HepG2 (cell line): ENCODE results near the gene IFITM5. TPM values are rescaled to one million over a fixed set of nuclear protein-coding genes. Genes with fewer than 3 reads are reported as not detected.

Experiments used
- ATAC-seq: fragments of 200-7000 bp; cut with Tn5 transposase; 3 replicates; pipeline ENCODE4 v1.9.1; 2020; ENCODE audit warnings: mild to moderate bottlenecking, moderate library complexity
- BruUV-seq: library from RNA; stranded (reverse); fragments of 400-500 nt; replicated peaks from 2 replicates; lab custom pipeline; 2021; lab: Mats Ljungman, UMichigan
- CTCF ChIA-PET: fragments of 300-600 bp; formaldehyde crosslinking; extraction: SDS; loops from one replicate; lab custom pipeline; 2021; ENCODE audit warnings: low total read pairs, inconsistent platforms, low intra/inter-chr PET ratio; lab: Yijun Ruan, JAX
- POLR2A ChIA-PET: fragments of 350-600 bp; sonication (Branson Sonifier 250); formaldehyde crosslinking; loops from one replicate; lab custom pipeline; 2020; ENCODE audit warnings: antibody characterized with exemption, inconsistent platforms; lab: Yijun Ruan, JAX
- DNase-seq: peaks from one replicate; pipeline ENCODE4 v3.0.0-alpha.2; 2015; ENCODE audit warnings: low spot score
- FAIRE-seq: peaks from 3 replicates; lab custom pipeline; 2011; peaks lifted over from hg19 to GRCh38; lab: Jason Lieb, UNC
- H2AFZ ChIP-seq: one replicate; pipeline ENCODE4 v1.6.1; 2011; ENCODE audit warnings: low read length, inconsistent platforms
- H3K27ac ChIP-seq: fragments of 300-600 bp; 3 replicates; pipeline ENCODE4 v1.8.0; 2011; ENCODE audit warnings: mixed run types, mild to moderate bottlenecking, mixed read lengths, low read length, inconsistent platforms; ENCODE audit not compliant: insufficient read depth; ENCODE audit errors: extremely low read length
- H3K27me3 ChIP-seq, 2 experiments: fragments of 200-600 bp in 1 of 2; 2 replicates in 1 of 2; 3 replicates in 1 of 2; pipeline versions ENCODE4 v1.6.0 to v1.8.0; 2011; ENCODE audit warnings: low read length in 2 of 2, mild to moderate bottlenecking in 2 of 2, moderate library complexity in 2 of 2, inconsistent platforms in 1 of 2; ENCODE audit not compliant: insufficient read depth in 2 of 2, control insufficient read depth in 1 of 2
- H3K36me3 ChIP-seq, 2 experiments: fragments of 200-600 bp in 1 of 2; replicated peaks in 1 of 2; 2 replicates in 1 of 2; 3 replicates in 1 of 2; pipeline versions ENCODE4 v1.5.1 to v1.8.0; 2011; ENCODE audit warnings: low read length in 2 of 2, inconsistent platforms in 1 of 2; ENCODE audit not compliant: insufficient read depth in 2 of 2, control insufficient read depth in 1 of 2
- H3K4me1 ChIP-seq: 2 replicates; pipeline ENCODE4 v1.5.1; 2012; ENCODE audit warnings: low read length, inconsistent platforms; ENCODE audit not compliant: insufficient read depth
- H3K4me2 ChIP-seq: 2 replicates; pipeline ENCODE4 v1.6.0; 2011; ENCODE audit warnings: low read depth, low read length, inconsistent platforms
- H3K4me3 ChIP-seq, 3 experiments: fragments of 200-600 bp in 1 of 3; sonication (generic), shearing (Covaris generic) in 1 of 3; replicated peaks in 1 of 3; 2 replicates each; pipeline ENCODE4 v1.5.1; 2011 to 2016; ENCODE audit warnings: low read length in 3 of 3, inconsistent platforms in 2 of 3, low read depth in 2 of 3, mild to moderate bottlenecking in 2 of 3, control low read depth in 1 of 3, mixed read lengths in 1 of 3; ENCODE audit not compliant: insufficient read depth in 1 of 3
- H3K79me2 ChIP-seq: one replicate; pipeline ENCODE4 v1.6.1; 2011; ENCODE audit warnings: low read length, inconsistent platforms; ENCODE audit not compliant: insufficient read depth
- H3K9ac ChIP-seq: 2 replicates; pipeline ENCODE4 v1.6.0; 2011; ENCODE audit warnings: mild to moderate bottlenecking, low read depth, low read length, inconsistent platforms; ENCODE audit not compliant: insufficient read depth
- H3K9me3 ChIP-seq: 2 replicates; pipeline ENCODE4 v1.5.1; 2012; ENCODE audit warnings: mild to moderate bottlenecking, low read length
- H4K20me1 ChIP-seq: 2 replicates; pipeline ENCODE4 v1.6.0; 2011; ENCODE audit warnings: inconsistent platforms, mild to moderate bottlenecking, low read length, moderate library complexity; ENCODE audit not compliant: insufficient read depth
- CCDC6 ChIP-seq: sonication (generic); formaldehyde crosslinking; IDR thresholded peaks from 2 replicates; pipeline ENCODE4 v1.8.1; 2022; ENCODE audit warnings: mild to moderate bottlenecking, missing genetic modification reagents, moderate library complexity
- CHD2 ChIP-seq: IDR thresholded peaks from 2 replicates; pipeline ENCODE4 v1.6.1; 2011; ENCODE audit warnings: low read depth, low read length, improper control_type of control experiment
- HNF1A ChIP-seq, 2 experiments: sonication (generic) in 1 of 2; formaldehyde crosslinking in 1 of 2; IDR thresholded peaks; 2 replicates each; pipeline versions ENCODE4 v1.4.0 to v1.6.1; 2016 to 2020; ENCODE audit warnings: borderline replicate concordance in 1 of 2, low read depth in 1 of 2, mild to moderate bottlenecking in 1 of 2, missing genetic modification reagents in 1 of 2
- HOXD1 ChIP-seq: sonication (generic); formaldehyde crosslinking; IDR thresholded peaks from 2 replicates; pipeline ENCODE4 v1.5.0; 2020; ENCODE audit warnings: missing genetic modification reagents
- MIER2 ChIP-seq: IDR thresholded peaks from 2 replicates; pipeline ENCODE4 v1.6.1; 2016; ENCODE audit warnings: missing biosample characterization, missing genetic modification reagents
- MTA1 ChIP-seq: sonication (generic); formaldehyde crosslinking; IDR thresholded peaks from 2 replicates; pipeline ENCODE4 v1.4.0; 2020; ENCODE audit warnings: missing genetic modification reagents, mild to moderate bottlenecking, borderline replicate concordance
- RAD51 ChIP-seq: fragments of 450-650 bp; IDR thresholded peaks from 2 replicates; pipeline ENCODE4 v1.6.1; 2016; ENCODE audit warnings: borderline replicate concordance
- RFX1 ChIP-seq: fragments of 450-650 bp; IDR thresholded peaks from 2 replicates; pipeline ENCODE4 v1.6.1; 2017
- TMF1 ChIP-seq: sonication (generic); formaldehyde crosslinking; IDR thresholded peaks from 2 replicates; pipeline ENCODE4 v1.8.1; 2022; ENCODE audit warnings: low read depth, missing genetic modification reagents
- ZC3H4 ChIP-seq: sonication (generic); formaldehyde crosslinking; IDR thresholded peaks from 2 replicates; pipeline ENCODE4 v1.4.0; 2020; ENCODE audit warnings: missing genetic modification reagents, borderline replicate concordance
- ZMAT3 ChIP-seq: sonication (generic); formaldehyde crosslinking; conservative IDR thresholded peaks from 2 replicates; pipeline ENCODE4 v1.7.0; 2021; ENCODE audit warnings: missing genetic modification reagents
- ZNF33A ChIP-seq: sonication (generic); formaldehyde crosslinking; IDR thresholded peaks from 2 replicates; pipeline ENCODE4 v1.5.1; 2020; ENCODE audit warnings: missing genetic modification reagents, mild to moderate bottlenecking, moderate library complexity, borderline replicate concordance
- ZNF574 ChIP-seq: sonication (generic); formaldehyde crosslinking; IDR thresholded peaks from 2 replicates; pipeline ENCODE4 v1.4.0; 2020; ENCODE audit warnings: missing genetic modification reagents
- ZNF605 ChIP-seq: sonication (generic); formaldehyde crosslinking; IDR thresholded peaks from 2 replicates; pipeline ENCODE4 v1.8.0; 2022; ENCODE audit warnings: mild to moderate bottlenecking, missing genetic modification reagents
- ZNF7 ChIP-seq: IDR thresholded peaks from 2 replicates; pipeline ENCODE4 v1.6.1; 2016; ENCODE audit warnings: missing biosample characterization, missing genetic modification reagents
- ZNF737 ChIP-seq: sonication (generic); formaldehyde crosslinking; IDR thresholded peaks from 2 replicates; pipeline ENCODE4 v1.5.0; 2020; ENCODE audit warnings: missing genetic modification reagents, mild to moderate bottlenecking, borderline replicate concordance
- ZNF768 ChIP-seq: sonication (generic); formaldehyde crosslinking; IDR thresholded peaks from 2 replicates; pipeline ENCODE4 v1.4.0; 2020; ENCODE audit warnings: missing genetic modification reagents
- WGBS: methylation state at CpG from one replicate; pipeline ENCODE4 v1.1.6; 2017; ENCODE audit warnings: low lambda C conversion rate; 5-methylcytosine and 5-hydroxymethylcytosine counted together
- in situ Hi-C: cut with HindIII; loops from 2 replicates; pipeline ENCODE4 v1.10.0; 2017; ENCODE audit warnings: low pct_unique_long_range_greater_than_20kb; ENCODE audit not compliant: extremely low pct_ligation_motif_present
- intact Hi-C: fragments of 100-400 bp; cut with micrococcal nuclease; formaldehyde crosslinking; loops from one replicate; pipeline ENCODE4 v1.10.0; 2022; ENCODE audit not compliant: unreplicated experiment
- polyA plus RNA-seq, 8 experiments: library from polyadenylated mRNA; depleted of rRNA in 3 of 8; stranded (reverse) in 7 of 8; unstranded in 1 of 8; fragments of >200 nt; fragmentation: Illumina TruSeq in 4 of 8; extraction: Trizol in 4 of 8; gene quantifications; 2 replicates each; pipeline versions ENCODE4 v1.2.1 to v1.2.3, GENCODE V29; 2011 to 2016; ENCODE audit warnings: low read depth in 4 of 8, missing spikeins in 1 of 8, mixed read lengths in 1 of 8; ENCODE audit not compliant: insufficient read depth in 1 of 8
- total RNA-seq, 5 experiments: library from RNA; depleted of rRNA; stranded (reverse); fragments of >200 nt; fragmentation: Illumina TruSeq; extraction: Trizol; gene quantifications; 2 replicates each; pipeline ENCODE4 v1.2.3, GENCODE V29; 2016; ENCODE audit warnings: low read depth in 1 of 5
- TF ChIP-seq, protein P1 (sequence below): sonication (generic); formaldehyde crosslinking; IDR thresholded peaks from 2 replicates; pipeline ENCODE4 v1.4.0; 2020; ENCODE audit warnings: mild to moderate bottlenecking, missing genetic modification reagents

IFITM5 gene
- total and polyA plus RNA-seq, 2 of the 13 experiments (the other 11 are each of a cell fraction or from before 2014, with no cell fraction given), result not detected

GRCh38 chr11:315516-315994 is 16.2 kb upstream of the IFITM5 start:
- Histone ChIP-seq H4K20me1 (no peaks in the 10 kb centered on the region), H3K36me3 (no peaks in the 10 kb centered on the region), H3K79me2 (peaks cover 9% of the 10 kb centered on the region), H2AFZ (no peak overlapping the region), H3K9me3 (no peaks in the 10 kb centered on the region), H3K27me3 (no peaks in the 10 kb centered on the region), H3K9ac (no peak overlapping the region), H3K4me3 (peak overlapping the region in 1 of 3 experiments; percentile 39; a peak in 1 of 6 replicates), H3K4me1 (peaks cover 57% of the 10 kb centered on the region), H3K4me2 (peak overlapping the region; percentile 69), H3K27ac (no peak overlapping the region)
- FAIRE-seq (no peak), ATAC-seq (no peak), DNase-seq (no peak)
- ChIA-PET POLR2A (interaction anchor here (0.8 to 1.6 kb wide), 3 partner anchors 14 to 40 kb away, joined by 5 to 9 read pairs (median 5); no protein-coding TSS in a partner anchor), CTCF (no interaction called here)
- TF ChIP-seq TMF1 (CRISPR knock-in tag) (no peak), CCDC6 (CRISPR knock-in tag) (no peak), MTA1 (CRISPR knock-in tag) (no peak), ZNF737 (CRISPR knock-in tag) (no peak), ZMAT3 (no peak), ZNF768 (no peak), HNF1A (IDR thresholded peaks at IDR 0.05; ENCODE audit: low read depth) (no peak), HNF1A (CRISPR knock-in tag; IDR thresholded peaks at IDR 0.05; ENCODE audit: borderline replicate concordance) (no peak), ZNF33A (CRISPR knock-in tag) (no peak), RFX1 (no peak), ZNF605 (CRISPR knock-in tag) (no peak), CHD2 (no peak), ZNF574 (no peak), RAD51 (no peak), HOXD1 (CRISPR knock-in tag) (no peak), MIER2 (CRISPR knock-in tag) (no peak), ZC3H4 (CRISPR knock-in tag) (no peak), ZNF7 (CRISPR knock-in tag) (no peak)
- TF ChIP-seq, protein P1, sequence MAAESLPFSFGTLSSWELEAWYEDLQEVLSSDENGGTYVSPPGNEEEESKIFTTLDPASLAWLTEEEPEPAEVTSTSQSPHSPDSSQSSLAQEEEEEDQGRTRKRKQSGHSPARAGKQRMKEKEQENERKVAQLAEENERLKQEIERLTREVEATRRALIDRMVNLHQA (CRISPR knock-in tag), result no peak
- WGBS, result 95% methylated on average over 28 of the region's 32 CpGs
- BruUV-seq, result no TSS peak
- intact Hi-C loops (no loop called here), in situ Hi-C loops (no loop called here)
